Right ventricle myocardium inferior (tissue), 1 donor: ENCODE results near the gene OR5AN1. TPM values are rescaled to one million over a fixed set of nuclear protein-coding genes. Genes with fewer than 3 reads are reported as not detected.
"Not testable (repeated sequence)": the region's sequence is repeated elsewhere in the genome, so short reads cannot be mapped to it uniquely, and the experiment has no call there.

Experiments used
- ATAC-seq: fragments of 200-7000 bp; cut with Tn5 transposase; one replicate; pipeline ENCODE4 v1.9.1; 2020; ENCODE audit warnings: mild to moderate bottlenecking, moderate library complexity
- DNase-seq: peaks from one replicate; pipeline ENCODE4 v3.0.0; 2021; ENCODE audit errors: missing footprints
- intact Hi-C: fragments of 100-400 bp; cut with DNase I; formaldehyde crosslinking; loops from one replicate; pipeline ENCODE4 v1.11.0; 2022
- long read RNA-seq: library from polyadenylated mRNA; unstranded; transcript quantifications from one replicate; pipeline ENCODE4 v2.0.0, GENCODE V29; 2021
- total RNA-seq: library from RNA; stranded (reverse); fragmentation: NEBNext Ultra II Directional; extraction: Animal tissue kit (Norgen Biotek cat#: 25700); gene quantifications from one replicate; pipeline ENCODE4 v1.2.1, GENCODE V29; 2021
- donor health status: DM: no; HTN: yes; CAD: no; lungs with severe emphysema.

OR5AN1 gene
- total RNA-seq, result not detected
- long read RNA-seq, result 0 reads

GRCh38 chr11:59358595-59358994 lies at the start of gene OR5AN1:
OR5AN1 (plus strand) TSS chr11:59358895; CDS start chr11:59364459, 5,564 bp downstream.
- intact Hi-C loops, result no loop called here
- DNase-seq (no peak), ATAC-seq (no peak)

- DNase-seq (no peak), ATAC-seq (no peak)
- intact Hi-C loops, result no loop called here
Measured at GRCh38 chr11:59335001-59335400, 23.7 kb upstream of the OR5AN1 start.

- intact Hi-C loops, result no loop called here
Measured at GRCh38 chr11:59336176-59336575, 22.5 kb upstream of the OR5AN1 start.

GRCh38 chr11:59336931-59337330 lies 21.8 kb upstream of the OR5AN1 start:
- intact Hi-C loops, result no loop called here
- DNase-seq, result no peak
- no peak for ATAC-seq

More at GRCh38 chr11:59336176-59336575, 22.5 kb upstream of the OR5AN1 start:
- DNase-seq (no peak), ATAC-seq (no peak)

DNA sequence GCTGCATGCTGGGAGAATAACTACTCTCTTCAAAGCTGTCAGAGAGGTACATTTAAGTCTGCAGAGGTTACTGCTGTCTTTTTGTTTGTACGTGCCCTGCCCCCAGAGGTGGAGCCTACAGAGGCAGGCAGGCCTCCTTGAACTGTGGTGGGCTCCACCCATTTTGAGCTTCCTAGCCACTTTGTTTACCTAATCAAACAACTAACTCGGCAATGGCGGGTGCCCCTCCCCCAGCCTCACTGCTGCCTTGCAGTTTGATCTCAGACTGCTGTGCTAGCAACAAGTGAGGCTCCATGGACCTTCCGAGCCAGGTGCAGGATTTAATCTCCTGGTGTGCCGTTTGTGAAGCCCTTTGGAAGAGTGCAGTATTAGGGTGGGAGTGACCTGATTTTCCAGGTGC lies 9.0 kb upstream of the OR5AN1 start:
- ATAC-seq, result not testable (repeated sequence)

DNA sequence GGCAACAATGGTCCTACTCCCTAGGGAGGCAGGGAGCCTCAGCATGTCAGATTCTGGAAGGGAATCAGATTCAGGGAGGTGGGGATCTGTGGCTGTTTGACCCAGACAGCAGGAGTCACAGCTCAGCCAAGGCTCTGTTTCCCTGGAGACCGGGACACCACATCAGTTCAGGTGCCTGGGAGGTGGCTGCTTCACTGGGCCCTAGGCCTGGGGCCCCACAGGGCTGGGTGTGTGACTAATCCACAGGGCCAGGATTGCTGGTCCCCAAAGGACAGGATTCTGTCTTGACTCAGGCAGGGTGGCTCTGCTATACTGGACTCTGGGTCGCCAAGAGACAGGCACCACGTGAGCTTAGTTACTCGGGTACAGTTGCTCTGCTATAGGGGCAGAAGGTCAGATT lies 3.5 kb upstream of the OR5AN1 start:
- no peak for ATAC-seq
- intact Hi-C loops, result no loop called here
- no peak for DNase-seq

More for the DNA sequence above, 9.0 kb upstream of the OR5AN1 start:
- DNase-seq, intact Hi-C loops: not testable (repeated sequence)

DNA sequence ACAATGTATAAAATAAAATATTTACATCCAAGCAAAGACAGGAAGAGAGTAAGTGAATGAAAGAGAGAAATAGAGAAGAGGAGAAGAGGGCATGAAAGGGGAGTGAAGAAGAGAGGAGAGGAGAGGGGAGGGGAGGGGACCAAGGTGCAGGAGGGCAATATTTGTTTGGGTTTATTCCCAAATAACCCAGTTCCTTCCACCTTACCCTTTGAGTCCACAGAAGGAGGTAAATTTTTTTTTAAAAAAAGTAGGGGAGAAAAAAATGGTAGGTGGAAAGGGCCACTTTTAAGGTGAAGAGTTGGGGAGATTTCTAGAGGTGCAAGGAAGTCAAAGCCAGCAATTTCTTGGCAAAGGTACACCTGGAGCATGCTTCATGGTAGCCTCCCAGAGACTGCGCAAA lies 2.1 kb upstream of the OR5AN1 start:
- ATAC-seq (no peak), DNase-seq (no peak)
- intact Hi-C loops, result no loop called here

- DNase-seq (no peak), ATAC-seq (no peak)
- intact Hi-C loops, result no loop called here
Measured at GRCh38 chr11:59358020-59358419, 675 bp upstream of the OR5AN1 start.

- DNase-seq, result no peak
- intact Hi-C loops, result no loop called here
- ATAC-seq, result no peak
Measured at GRCh38 chr11:59365232-59366018, 6.7 kb downstream of the OR5AN1 start.

DNA sequence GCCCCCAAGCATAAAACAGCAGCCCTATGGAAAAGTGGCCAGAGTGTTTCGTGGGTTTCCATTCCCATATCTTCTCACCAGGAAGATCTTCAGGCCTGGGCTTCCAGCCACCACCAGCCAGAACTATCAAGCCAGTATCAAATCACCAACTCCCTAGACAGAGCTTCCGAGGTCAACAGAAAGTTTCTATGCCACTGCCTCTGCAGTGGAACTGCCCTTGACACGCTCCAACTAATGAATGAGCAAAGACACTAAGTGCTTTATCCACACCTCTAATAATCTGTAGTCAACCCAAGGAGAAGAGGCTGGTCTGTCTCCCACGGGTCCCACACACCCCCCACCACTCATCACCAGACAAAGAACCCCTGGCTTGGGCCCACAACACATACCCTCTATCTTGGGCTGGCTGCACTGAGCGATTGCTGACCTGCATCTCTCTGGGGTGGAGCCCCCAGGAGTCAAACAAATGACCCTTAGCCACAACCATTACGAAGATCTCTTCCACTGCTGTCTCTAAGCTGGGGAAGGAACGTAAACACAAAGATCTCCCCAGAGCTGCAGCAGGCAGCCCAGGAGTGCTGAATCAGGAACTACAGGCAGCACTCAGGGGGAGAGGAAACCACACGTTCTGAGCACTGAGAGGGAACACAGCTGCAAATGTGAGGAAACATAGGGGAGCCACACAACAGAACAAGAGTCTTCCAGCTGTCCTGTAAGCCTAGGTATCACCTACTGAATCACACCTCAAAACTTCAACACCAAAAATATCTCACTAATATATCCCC lies 9.7 kb downstream of the OR5AN1 start:
- DNase-seq (no peak), ATAC-seq (peak; percentile 69)
- intact Hi-C loops, result no loop called here

DNA sequence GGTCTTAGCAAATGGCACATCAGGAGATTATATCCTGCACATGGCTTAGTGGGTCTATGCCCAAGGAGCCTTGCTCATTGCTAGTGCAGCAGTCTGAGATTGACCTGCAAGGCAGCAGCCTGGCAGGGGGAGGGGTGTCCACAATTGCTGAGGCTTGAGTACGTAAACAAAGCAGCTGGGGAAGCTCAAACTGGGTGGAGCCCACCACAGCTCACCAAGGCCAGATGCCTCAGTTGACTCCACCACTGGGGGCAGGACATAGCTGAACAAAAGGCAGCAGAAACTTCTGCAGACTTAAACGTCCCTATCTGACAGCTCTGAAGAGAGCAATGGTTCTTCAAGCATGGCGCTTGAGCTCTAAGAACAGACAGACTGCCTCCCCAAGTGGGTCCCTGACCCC lies 13.6 kb downstream of the OR5AN1 start:
- ATAC-seq, intact Hi-C loops, DNase-seq: not testable (repeated sequence)

DNA sequence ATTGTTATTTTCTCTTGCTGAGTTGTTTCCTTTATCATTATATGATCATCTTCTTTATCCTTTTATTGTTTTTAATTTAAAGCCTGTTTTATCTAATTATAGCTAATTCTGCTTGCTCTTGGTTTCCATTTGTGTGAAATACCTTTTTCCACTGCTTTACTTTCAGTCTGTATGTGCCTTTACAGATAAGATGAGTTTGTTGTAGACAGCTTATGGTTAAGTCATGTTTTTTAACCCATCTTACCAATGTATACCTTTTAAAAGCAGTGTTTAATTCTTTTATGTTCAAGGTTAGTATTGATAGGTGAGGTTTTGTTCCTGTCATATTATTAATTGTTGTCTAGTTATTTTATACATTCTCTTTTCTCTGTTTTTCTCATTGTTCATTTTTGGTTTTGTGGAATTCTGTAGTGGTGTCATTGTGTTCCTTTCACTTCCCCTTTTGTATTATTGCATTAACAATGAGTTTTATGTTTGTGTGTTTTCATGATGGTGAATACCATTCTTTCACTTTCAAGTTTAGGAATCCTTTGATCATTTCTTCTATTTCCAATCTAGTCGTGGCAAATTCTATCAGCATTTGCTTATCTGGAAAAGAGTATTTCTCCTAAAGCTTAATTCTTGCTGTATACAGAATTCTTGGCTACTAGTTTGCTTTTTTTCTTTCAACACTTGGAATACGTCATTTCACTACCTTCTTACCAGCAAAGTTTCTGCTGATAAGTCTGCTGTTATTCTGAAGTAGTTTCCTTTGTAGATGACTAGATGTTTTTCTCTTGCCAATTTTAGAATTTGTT lies 21.8 kb downstream of the OR5AN1 start:
- intact Hi-C loops, result no loop called here
- DNase-seq (no peak), ATAC-seq (no peak)

DNA sequence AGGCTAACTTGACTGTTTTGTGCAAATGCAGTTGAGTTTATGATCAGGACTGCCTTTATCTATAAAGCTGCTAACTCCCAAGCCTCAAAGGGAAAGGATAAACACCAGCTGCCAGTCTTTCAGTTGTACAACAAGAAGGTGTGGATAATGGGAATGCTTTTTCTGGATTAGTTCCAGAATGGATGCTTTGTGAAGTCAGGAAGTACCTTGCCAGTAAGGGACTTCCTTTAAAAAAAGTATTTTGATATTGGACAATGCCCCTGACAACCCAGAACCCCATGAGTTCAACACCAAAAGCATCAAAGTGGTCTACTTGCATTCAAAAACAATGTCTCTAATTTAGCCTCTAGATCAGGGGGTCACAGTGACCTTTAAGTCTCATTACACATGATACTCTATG lies 35.5 kb downstream of the OR5AN1 start:
- no peak for ATAC-seq
- intact Hi-C loops, result no loop called here
- no peak for DNase-seq

DNA sequence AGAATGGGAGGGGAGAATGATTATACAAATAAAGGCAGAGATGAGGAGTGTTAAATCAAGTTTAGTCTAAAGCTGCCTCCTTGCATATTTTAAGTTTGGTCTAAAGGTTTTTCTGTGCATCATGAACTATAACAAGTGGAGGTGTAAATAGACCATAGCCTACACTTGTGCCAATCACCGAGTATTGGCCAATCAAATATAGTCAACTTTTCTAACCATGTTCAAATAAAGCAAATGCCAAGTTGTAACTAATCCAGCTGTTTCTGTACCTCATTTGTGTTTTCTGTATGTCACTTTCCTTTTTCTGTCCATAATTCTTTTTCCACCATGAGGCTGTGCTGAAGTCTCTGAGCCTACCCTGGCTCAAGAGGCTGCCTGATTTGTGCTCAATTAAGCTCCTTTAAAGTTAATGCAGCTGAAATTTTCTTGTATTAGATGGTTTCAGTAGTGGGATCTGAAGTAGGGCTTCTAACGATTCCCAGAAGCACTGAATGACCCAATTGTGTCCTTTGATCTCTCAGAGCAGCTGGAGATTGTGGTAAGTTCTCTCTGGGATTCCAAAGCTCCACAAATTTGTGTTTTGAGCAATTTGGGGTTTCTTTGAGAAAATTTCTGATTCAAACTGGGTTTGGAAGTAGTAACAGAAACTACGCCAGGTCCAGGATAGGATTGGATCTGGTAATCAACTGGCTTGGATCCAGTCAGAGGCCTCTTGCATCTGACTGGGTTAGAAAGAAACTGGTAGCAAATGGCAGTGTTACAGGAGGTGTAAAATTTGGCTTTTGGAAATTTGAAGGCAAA lies 42.0 kb downstream of the OR5AN1 start:
- DNase-seq (no peak), ATAC-seq (no peak)
- intact Hi-C loops, result no loop called here

- ATAC-seq (no peak), DNase-seq (no peak)
- intact Hi-C loops, result no loop called here
Measured at GRCh38 chr11:59401262-59401552, 42.5 kb downstream of the OR5AN1 start.

DNA sequence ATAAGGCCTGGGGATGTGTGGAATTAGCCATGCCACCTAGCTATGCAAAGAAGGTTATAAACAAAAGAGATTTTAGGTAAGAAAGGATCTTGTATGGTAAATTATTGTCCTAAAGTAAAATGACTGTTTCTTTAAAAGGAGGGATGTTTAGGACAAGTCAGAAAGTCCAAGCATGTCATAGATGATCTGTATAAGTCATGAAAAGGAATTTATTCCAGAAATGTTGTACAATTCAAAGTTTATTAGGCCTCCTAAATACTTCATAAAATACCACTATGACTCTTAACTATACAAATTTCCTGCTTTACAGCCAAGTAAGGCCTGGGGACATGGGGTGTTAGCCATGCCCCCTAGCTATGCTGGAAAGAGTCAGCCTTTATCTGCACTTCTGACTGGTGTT lies 44.9 kb downstream of the OR5AN1 start:
- ATAC-seq (no peak), DNase-seq (no peak)
- intact Hi-C loops, result no loop called here

GRCh38 chr11:59413646-59414045 lies 55.0 kb downstream of the OR5AN1 start:
- intact Hi-C loops, result no loop called here

DNA sequence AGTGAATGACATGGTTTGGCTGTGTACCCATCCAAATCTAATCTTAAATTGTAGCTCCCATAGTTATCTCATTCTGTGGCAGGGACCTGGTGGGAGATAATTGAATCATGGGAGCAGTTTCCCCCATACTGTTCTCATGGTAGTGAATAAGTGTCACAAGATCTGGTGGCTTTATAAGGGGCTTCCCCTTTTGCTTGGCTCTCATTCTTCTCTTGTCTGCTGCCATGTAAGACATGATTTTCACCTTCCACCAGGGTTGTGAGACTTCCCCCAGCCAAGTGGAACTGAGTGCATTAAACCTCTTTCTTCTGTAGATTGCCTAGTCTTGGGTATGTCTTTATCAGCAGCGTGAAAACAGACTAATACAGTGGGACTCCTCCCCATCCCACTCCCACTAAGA lies 56.4 kb downstream of the OR5AN1 start:
- DNase-seq (no peak), ATAC-seq (no peak)
- intact Hi-C loops, result no loop called here

More at GRCh38 chr11:59413646-59414045, 55.0 kb downstream of the OR5AN1 start:
- ATAC-seq (no peak), DNase-seq (no peak)

- intact Hi-C loops, result no loop called here
- ATAC-seq, result no peak
- DNase-seq, result no peak
Measured at GRCh38 chr11:59416613-59417012, 57.9 kb downstream of the OR5AN1 start.
